ENCODE measurements around the gene L3MBTL1.
A peak's percentile ranks its signal among the peaks of the same experiment; 100 is the strongest.
"Not testable (repeated sequence)": the region's sequence is repeated elsewhere in the genome, so short reads cannot be mapped to it uniquely, and the experiment has no call there.

Gene L3MBTL1

DNA sequence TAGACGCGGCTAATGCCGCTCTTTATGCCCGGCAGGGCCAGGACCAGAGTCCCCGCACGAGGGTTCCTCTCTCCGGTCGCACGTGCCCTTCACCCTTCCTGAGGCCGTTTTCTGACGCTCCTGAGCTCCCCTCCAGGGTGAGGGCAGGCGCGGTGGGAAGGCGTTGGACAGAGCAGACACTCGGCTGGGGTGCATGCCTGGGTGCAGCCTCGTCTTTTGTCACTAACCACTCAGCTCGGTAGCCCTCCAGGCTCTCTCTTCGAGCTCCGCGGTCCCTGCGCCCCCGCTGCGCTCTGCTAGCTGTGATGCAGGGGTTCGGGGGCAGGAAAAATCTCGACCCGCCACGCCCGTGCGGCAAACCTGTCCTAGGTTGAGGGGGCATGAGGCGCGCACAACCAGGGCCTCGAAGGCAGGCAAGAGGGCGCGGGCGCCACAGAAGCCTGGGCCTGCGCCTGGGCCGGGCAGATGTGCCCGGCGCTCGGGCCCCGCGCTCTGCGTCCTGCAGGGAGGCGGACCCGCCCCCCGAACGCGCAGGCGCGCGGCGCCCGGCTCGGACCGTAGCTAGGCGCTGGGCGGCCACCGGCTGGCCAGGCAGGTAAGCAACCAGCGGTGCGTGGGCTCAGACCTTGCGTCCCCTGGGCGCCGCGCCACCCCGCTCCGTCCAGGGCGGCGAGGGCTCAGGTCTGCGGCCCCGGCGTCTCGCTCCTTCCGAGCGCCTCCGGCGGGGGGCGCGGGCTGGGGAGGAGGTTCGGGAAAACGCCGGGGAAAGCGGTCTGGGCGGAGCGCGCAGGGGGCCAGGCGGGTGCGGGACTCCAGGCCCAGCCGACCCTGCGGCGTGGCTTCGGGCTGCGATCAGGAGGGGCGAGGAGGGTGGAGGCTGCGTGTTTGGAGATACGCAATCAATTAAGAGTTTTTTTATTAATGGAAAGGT, at the start of gene L3MBTL1:
Gene L3MBTL1, plus strand, starts transcription at position 548 of the 931 bp plus-strand sequence. CDS start 5,807 bp downstream, outside the sequence.
- DNase-seq: peak; percentile 9

DNA sequence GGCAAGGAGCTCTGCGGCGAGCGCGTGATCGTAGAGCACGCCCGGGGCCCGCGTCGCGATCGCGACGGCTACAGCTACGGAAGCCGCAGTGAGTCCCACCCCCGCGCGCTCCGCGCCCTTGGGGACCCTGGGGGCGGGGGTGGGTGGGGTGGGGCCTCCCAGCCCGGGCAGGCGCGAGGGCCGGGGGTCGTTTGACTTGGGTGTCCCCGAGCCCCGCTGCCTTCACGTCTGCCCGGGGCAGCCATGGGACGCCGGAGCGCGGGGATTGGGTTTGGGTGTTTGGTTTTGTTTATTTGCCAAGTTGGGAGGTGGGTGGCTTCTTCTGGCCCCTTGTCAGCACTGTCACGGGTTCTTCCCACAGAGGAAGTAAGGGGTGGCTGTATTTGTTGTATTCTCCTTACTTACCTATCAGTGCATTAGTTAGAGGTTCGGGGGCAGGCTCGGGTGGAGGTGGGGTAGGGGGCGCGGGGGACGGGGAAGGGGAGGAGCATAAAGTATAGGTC, 49.0 kb upstream of the L3MBTL1 start:
- no peak for DNase-seq

DNA sequence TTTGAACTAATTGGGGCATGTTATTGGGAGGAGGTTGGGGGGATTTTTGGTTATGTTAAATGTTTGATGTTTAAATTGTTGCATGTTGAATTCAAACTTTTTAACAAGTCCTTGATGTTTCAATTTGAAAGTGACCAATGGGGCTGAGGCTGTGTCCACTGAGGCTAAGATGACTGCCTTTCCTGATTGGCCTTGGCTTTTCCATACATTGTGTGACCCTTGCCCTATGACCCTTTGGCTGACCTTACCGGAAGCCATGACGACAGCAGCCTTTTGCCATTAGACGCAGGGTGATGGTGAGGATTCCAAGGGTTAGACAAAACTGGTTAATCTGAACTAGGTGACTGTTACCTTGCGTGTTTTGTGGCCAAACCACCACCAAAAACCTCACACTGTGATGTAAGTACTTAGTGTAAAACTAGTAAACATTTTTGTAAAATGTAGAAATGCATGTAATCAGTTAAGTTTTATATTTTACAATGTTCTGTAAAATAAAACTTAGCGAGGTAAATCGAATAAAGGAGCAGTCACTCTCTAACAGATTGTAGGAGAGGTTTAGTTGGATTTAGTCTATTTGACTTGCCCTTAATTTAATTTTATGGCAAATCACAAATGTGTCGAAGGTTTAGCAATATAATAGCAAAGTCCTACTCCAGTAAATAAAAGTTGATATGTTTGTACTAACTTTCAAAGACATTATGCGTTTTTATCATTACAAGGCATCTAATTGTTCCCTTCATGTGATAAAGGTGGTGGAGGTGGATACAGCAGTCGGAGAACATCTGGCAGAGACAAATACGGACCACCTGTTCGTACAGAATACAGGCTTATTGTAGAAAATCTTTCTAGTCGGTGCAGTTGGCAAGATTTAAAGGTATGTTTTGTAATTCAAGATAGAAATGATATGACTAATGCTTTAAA, 48.2 kb upstream of the L3MBTL1 start:
- peak; percentile 21 for DNase-seq

DNA sequence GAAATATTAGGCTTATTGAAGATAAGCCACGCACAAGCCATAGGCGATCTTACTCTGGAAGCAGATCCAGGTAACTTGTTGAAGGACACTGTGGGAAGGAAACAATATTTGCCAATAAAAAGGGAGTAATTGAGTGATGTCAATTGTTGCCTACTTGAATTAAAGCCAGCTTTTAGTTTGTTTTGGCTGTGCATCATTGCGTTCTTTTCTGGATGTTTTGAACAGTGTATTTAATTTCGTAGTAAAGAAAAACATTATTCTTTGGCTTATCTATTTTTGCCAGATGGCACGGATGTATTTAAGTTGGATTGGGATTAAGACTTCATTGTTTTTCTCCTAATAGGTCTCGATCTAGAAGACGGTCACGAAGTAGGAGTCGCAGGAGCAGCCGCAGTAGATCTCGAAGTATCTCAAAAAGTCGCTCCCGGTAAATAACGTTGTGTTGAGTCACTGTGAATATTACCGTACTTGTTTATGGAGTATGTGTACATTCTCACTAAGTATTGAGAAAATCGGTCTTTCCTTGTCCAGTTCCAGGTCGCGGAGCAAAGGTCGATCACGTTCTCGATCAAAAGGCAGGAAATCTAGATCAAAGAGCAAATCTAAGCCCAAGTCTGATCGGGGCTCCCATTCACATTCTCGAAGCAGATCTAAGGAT, 47.2 kb upstream of the L3MBTL1 start:
- DNase-seq: no peak

DNA sequence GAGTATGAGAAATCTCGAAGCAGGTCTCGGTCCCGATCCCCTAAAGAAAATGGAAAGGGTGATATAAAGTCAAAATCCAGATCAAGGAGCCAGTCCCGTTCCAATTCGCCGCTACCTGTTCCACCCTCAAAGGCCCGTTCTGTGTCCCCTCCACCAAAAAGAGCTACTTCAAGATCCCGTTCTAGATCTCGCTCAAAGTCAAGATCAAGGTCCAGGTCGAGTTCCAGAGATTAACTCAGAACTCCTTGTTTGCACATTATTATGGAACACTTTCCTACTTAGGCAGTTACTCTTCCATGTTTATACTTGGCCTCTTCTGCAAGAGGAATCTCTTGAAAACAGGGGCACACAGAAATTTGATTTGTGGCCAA, 46.7 kb upstream of the L3MBTL1 start:
- DNase-seq: no peak

DNA sequence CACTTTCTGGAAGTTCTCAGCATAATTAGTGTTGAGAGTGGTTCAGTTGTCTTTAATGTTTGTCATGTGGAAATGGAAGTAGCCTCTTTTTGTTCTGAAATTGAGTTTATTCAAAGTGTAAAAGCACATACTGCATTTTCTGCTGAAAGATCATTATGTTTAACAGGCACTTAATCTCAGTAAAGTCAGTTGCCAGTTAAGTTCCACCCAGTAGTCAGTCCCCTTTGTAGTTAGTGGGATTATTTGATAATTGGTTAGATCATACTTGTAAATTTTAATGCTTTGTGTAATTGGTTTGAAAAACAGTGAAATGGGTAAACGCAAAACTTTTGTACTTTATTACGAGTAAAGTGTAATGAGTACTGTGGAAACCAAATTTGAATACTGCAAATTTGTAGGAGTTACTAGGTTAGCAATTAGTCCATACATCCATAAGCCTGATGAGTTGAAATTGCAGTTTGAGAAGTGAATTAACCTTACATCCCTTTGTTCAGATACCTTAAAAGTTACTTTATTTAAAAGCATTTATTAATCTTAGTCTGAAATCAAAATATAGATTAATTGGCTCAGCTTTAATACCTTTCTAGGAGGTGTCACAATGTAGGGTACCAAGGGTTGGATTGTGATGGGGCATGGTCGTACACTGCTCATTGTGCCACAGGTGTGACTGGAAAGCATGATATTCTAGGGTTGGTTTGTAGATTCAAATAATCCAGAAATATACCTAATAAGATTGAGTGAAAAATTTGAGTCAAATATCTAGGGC, 45.4 kb upstream of the L3MBTL1 start:
- no peak for DNase-seq

DNA sequence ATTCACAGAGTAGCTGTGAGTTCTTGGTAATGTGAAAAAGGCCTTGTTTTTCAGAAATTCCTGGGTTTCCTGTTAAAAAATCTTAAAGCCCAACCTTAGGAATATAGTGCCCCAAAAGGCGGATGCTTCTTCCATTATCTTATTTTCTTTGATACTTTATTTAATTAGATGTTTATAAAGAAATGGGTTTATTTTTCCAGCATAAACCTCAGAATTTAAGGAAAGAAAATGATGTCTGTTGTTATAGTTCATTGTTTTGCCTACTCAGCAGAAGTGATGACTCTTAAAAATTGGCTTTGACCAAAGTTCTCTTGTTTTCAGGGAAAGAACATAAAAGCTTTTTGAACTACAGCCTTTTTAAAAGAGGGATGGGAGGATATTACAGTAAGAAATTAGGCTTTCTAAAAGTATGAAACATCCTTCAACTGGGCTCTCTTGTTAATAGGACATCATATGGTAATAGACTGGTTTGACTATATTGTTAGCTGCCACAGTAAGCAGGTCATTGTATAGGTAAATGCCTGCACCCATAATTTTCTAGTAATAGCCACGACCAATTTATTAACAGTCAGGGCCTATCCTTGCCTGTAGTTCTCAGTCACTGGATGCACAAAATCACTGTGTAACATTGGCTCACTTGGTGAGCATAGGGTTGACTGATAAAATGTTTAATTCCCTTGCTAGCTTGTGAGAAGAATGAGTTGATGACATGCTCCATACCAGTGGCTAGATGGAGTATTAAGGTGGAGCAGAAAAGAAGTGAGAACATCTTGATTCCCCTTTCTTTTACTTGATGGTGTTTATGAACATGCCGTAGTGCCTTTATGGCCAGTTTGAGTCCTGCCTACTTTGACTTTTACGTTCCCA, 44.6 kb upstream of the L3MBTL1 start:
- DNase-seq: no peak

DNA sequence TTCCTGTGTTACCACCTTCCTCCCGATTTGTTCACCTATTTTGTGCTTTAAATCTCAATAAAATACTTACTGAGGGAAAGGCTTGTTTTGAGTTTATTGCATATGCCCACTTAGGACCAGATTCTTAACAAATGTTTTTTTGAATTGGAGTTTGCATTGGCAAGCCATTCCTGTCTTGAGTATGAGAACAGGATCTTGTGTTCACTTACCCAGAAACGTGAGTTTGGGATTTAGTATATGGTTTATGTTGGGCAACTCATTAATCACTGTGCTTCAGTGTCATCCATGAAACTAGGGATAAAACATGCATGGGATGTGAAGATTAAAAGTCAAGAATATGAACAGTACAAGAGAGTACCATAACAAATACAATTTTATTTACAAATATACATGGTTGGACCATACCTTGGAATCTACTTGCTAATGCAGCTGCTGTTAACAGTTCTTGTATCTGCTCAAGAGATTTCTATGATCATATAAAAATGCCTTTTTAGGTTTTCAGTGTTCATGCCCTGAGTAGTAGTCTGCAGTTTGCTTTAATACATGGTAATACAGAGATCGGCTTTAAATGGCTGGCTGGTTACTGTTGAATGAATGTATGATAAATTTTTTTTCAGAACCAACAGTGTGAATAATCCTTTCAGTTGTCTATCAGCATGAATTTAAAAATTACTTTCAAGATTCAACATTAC, 43.8 kb upstream of the L3MBTL1 start:
- DNase-seq: no peak

DNA sequence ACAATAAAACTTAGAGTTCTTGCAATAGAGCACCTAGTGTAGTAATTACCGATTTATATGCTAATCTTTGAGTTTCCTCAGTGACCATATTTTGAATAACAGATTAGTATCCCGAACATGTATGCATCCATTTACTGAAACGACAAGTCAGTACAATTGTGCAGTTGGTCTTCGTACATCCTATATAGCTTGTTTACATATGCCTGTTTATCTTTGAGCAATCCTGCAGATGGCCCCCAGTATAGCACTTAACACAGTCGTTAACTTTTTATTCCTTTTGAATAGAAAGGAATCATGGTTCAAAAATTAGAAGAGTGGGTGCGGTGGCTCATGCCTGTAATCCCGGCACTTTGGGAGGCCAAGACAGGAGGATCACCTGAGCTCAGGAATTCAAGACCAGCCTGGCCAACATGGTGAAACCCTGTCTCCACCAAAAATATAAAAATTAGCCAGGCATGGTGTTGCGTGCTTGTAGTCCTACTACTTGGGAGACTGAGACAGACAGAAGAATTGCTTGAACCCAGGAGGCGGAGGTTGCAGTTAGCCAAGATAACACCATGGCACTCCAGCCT, 43.2 kb upstream of the L3MBTL1 start:
- DNase-seq: no peak

DNA sequence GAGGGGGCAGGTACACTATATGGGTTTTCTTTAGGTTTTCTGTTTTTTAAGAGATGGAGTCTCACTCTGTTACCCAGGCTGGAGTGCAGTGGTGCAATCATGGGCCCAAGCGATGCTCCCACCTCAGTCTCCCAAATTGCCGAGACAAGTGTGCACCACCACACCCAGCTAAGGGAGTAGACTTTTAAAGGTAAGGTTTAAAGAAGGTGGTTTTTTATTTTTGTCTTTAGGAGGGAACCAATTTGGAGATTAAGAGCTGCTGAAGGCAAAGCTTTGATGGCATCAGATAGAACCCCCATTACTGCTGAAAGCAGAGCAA, 41.9 kb upstream of the L3MBTL1 start:
- no peak for DNase-seq

DNA sequence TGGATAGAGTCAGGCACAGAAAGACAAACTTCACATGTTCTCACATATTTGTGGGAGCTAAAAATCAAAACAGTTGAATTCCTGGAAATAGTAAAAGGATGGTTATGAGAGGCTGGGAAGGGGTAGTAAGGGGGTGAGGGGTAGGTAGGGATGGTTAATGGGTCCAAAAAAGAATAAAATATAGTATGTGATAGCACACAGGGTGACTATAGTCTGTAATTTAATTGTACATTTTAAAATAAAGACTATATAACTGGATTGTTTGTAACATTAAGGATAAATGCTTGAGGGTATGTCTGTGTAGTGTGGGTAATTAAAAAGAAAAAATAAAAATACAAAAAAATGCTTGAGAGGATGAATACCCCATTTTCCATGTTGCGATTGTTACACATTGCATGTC, 39.9 kb upstream of the L3MBTL1 start:
- no peak for DNase-seq

DNA sequence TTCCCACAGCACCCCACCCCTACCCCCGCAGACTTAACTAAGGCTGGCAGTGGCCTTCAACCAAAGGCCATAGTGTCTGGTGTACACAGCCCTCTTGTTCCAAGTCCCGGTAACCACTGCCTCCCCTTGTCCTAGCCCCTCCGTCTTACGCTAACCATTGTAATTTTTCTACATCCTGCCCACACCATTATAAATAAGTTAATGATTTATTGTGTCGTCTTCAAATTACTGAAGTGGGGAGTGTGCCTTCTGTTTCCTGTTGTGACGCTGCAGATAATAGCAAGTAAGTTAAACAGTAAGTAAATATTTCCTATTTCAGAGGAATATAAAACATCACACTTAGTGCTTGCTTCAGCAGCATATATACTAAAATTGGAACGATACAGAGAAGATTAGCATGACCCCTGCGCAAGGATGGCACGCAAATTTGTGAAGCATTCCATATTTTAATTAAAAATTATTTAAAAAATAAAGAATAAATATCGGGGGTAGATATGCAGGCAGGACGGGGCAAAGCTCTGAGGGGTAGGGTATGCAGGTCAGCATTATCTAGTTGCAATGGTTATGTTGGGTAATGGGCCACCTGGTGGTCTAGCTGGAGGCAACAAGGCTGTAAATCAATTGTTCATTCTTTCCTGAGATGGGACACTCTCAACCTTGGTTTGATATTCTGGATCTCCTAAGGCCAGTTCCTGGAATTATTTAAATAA, 34.7 kb upstream of the L3MBTL1 start:
- no peak for DNase-seq

DNA sequence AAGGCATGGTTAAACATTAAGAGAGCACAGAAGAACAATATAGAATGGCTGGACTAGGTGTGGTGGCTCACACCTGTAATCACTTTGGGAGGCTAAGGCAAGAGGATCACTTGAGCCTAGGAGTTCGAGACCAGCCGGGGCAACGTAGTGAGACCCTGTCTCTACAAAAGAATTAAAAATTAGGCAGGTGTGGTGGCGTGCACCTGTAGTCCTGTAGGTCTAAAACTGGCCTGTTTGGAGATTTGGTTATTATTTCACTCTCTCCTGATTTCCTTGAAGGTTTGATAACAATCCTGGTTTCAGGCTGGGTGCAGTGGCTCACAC, 34.2 kb upstream of the L3MBTL1 start:
- DNase-seq: no peak

DNA sequence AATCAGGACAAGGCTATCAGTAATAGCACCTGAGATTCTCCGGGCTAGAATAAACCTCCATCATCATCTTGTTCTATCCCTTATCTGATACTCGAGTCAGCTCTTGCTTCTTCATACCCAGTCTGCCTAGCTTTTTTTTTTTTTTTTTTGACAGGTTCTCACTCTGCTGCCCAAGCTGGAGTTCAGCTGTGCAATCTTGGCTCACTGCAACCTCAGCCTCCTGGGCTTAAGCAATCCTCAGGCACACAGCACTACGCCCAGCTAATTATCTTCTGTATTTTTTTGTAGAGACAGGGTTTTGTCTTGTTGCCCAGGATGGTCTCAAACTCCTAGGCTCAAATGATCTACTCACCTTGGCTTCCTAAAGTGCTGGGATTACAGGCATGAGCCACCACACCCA, 30.3 kb upstream of the L3MBTL1 start:
- no peak for DNase-seq

DNA sequence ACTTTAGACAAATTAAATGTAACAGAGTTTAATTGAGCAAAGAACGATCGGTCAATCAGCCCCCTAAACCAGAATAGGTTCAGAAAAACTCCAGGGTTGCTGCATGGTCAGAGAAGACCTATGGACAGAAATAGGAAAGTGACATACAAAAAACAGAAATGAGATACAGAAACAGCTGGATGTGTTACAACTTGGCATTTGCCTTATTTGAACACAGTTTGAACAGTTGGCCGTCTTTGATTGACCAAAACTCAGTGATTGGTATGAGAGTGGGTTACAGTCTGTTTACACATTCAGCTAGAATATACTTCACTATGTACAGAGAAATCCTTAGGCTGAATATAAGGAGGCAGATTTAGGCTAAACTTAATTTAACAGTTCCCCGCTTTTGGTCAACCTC, 29.9 kb upstream of the L3MBTL1 start:
- DNase-seq: no peak

DNA sequence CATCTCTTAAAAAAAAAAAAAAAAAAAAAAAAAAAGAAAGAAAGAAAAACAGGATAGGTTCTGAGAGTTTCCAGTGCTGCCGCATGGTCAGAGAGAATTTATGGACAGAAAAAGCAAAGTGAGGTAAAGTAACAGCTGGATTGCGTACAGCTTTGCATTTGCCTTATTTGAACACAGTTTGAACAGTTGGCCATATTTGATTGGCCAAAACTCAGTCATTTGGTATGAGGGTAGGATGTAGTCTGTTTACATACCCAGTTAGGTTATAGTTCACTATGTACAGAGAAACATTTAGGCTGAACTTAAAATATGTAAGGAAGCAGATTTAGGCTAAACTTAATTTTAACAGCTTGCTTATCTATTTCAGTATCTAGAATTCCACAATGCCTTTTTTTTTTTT, 17.5 kb upstream of the L3MBTL1 start:
- no peak for DNase-seq

DNA sequence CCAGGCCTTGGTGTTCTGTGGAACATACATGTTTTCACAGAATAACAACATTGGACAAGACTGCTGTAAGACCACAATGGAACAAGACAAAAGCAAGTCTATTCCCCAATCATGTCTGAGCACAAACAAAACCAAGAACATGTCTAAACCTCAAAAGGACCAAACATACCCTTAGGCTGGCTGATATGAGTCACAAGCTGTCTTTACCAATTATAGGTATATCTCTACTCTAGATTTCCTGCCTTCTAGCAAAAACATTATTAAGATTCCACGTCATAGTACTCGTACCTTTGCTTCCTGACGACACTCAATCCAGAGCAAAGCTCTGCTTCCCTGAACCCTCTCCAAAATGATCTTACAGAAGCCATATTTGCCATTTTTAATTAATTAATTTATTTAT, 15.4 kb upstream of the L3MBTL1 start:
- peak; percentile 12 for DNase-seq

DNA sequence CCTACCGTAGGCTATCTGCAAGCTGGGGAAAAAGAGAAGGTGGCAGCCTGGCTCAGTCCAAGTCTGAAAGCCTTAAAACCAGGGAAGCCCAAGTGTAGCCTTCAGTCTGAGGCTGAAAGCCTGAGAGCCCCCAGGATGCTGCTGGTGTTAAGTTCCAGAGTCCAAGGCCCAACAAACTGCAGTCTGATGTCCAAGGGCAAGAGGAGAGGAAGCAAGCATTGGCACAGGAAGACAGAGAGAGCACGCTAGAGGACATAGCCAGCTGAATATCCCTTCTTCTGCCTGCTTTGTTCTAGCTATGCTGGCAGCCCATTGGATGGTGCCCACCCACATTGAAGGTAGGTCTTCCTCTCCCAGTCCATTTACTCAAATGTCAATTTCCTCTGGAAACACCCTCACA, 12.1 kb upstream of the L3MBTL1 start:
- DNase-seq: no peak

DNA sequence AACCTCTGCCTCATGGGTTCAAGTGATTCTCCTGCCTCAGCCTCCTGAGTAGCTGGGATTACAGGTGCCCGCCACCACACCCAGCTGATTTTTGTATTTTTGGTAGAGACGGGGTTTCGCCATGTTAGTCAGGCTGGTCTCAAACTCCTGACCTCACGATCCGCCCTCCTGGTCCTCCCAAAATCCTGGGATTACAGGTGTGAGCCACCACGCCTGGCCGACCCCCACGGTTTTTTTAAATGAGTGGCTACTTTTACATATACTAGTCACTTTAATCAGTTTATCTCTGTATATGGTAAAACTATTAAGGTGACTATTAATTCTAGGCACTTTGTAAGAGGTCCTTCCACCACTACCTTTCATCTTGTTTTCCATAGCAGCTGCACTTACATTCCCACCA, 5.5 kb upstream of the L3MBTL1 start:
- DNase-seq: not testable (repeated sequence)

DNA sequence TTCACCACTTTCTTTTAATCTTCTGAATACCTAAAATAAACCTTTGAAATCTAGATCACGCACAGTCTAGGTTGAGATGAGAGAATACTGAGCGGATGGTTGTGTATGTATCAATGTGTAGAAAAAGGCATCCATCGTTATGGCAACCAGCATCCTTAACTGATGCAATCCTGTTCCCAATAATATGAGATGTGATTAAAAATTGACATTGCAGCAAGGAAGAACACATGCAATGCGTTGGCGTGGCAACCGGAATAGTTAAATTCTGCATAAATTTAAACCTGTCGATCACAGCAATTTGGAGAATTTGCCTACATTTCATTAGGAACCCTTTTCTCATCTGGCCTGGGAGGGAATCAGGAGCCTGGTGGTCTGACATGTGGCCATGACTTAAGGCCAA, 1.3 kb upstream of the L3MBTL1 start:
- DNase-seq: no peak

All from fibroblast of skin of right biceps (primary cell).